Tibial nerve (tissue), 3 donors: ENCODE measurements around the gene MAVS.

Experiments used
- POLR2A ChIP-seq, 2 donors: fragments of 450-650 bp; IDR thresholded peaks; one replicate each; pipeline ENCODE4 v1.6.1; 2017; ENCODE audit warnings: antibody characterized with exemption in 2 of 2, mild to moderate bottlenecking in 2 of 2, moderate library complexity in 2 of 2
- TF ChIP-seq, protein P1 (sequence below), 5 experiments: fragments of 200-600 bp in 3 of 5; fragments of 450-650 bp in 2 of 5; sonication (generic) in 3 of 5; IDR thresholded peaks; one replicate each; pipeline ENCODE4 v1.5.1; 2016 to 2019; ENCODE audit warnings: antibody characterized with exemption in 5 of 5, mild to moderate bottlenecking in 3 of 5, moderate library complexity in 2 of 5

DNA sequence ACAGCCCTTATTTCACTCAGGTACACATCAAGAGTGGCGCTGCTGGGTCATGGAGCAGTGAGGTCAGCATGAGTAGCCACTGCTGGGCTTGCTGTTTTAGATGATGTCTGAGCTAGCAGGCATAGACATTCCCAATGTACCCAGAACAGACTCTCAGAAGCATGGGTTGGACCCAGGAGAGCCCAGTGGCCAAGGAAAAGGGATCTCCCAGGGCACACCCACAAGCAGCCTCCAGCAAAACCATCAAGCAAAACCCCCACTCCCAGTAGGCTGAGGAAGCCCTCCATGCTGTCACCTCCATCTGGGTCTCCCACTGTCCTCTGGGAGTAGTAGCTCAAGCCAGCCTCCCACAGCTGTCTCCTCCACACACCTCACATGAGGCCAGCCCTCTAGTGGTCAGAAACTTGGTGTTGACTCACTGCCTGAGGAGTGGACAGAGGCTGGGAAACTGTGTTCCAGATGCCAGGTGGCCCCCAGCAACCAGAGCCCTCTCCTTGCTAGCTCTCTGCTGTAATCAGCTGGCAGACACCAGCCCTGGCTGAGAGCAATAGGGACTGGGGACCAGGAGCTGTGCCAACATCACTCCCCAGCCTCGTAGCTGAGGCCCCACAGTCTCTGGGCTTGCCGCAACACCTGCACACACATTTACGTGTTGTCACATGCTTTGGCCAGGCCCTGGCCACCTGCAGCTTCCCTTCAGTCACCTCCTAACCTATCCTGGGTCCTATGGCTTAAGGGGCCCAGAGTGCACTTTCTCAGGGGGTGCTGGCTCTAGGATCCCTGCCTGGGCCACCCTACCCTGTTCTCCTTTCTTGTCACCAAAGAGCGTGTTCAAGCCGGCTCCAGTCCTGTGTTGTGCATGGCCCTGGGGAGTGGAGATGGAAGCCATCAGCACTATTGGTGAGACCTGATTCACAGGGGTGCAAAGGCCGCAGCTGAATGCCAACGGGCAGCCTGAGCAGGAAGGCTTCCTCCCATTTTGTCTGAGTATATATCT lies 28.2 kb upstream of the MAVS start:
- TF ChIP-seq, protein P1, sequence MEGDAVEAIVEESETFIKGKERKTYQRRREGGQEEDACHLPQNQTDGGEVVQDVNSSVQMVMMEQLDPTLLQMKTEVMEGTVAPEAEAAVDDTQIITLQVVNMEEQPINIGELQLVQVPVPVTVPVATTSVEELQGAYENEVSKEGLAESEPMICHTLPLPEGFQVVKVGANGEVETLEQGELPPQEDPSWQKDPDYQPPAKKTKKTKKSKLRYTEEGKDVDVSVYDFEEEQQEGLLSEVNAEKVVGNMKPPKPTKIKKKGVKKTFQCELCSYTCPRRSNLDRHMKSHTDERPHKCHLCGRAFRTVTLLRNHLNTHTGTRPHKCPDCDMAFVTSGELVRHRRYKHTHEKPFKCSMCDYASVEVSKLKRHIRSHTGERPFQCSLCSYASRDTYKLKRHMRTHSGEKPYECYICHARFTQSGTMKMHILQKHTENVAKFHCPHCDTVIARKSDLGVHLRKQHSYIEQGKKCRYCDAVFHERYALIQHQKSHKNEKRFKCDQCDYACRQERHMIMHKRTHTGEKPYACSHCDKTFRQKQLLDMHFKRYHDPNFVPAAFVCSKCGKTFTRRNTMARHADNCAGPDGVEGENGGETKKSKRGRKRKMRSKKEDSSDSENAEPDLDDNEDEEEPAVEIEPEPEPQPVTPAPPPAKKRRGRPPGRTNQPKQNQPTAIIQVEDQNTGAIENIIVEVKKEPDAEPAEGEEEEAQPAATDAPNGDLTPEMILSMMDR (IDR thresholded peaks at IDR 0.05) = peak; percentile 30 to 75 (median 50)
- no peak for TF ChIP-seq POLR2A (IDR thresholded peaks at IDR 0.05)
